Stimulated activated naive CD8-positive, alpha-beta T cell treated with anti-CD3 and anti-CD28 coated beads, Interleukin-15, Interleukin-2, amounts not matched to agents 100 ng/mL and 50 ng/mL, for 24 hours (primary cell): ENCODE measurements around the gene BCR.
A peak's percentile ranks its signal among the peaks of the same experiment; 100 is the strongest.

ENCODE experiments used
- H3K27ac Mint-ChIP-seq: one replicate; pipeline ENCODE4 v1.8.0; 2021; ENCODE audit warnings: mild to moderate bottlenecking, mixed read lengths
- H3K27me3 Mint-ChIP-seq: one replicate; pipeline ENCODE4 v1.8.0; 2021; ENCODE audit warnings: mixed read lengths
- H3K36me3 Mint-ChIP-seq: one replicate; pipeline ENCODE4 v1.8.0; 2021; ENCODE audit warnings: low read depth, mixed read lengths
- H3K4me1 Mint-ChIP-seq: one replicate; pipeline ENCODE4 v1.8.0; 2021; ENCODE audit warnings: low read depth, mixed read lengths
- H3K4me3 Mint-ChIP-seq: one replicate; pipeline ENCODE4 v1.8.0; 2021; ENCODE audit warnings: mild to moderate bottlenecking, mixed read lengths
- H3K9me3 Mint-ChIP-seq: one replicate; pipeline ENCODE4 v1.8.0; 2021; ENCODE audit warnings: mixed read lengths

Gene BCR

DNA sequence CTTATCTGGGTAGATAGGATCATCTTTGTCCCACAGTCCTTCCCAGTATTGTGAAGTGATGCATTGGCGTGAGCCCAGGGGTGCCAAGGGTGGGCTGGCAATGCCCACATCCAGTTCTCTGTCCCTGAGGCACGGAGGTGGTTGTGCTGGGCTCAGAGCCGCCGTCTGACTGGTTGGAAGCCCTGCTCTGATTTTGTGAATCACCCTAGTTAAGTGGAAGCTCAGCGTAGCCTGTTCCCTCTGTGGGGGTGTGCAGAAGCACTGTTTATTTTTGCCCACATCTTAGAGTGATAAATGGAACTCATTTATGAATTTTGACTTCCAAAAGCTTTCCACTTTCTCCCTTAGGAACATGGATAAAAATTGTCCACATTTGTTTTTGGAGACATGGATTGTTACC lies 13.6 kb downstream of the BCR start:
- H3K36me3 Mint-ChIP-seq = peaks cover 14% of the 10 kb centered on the region
- H3K4me3 Mint-ChIP-seq = no peak overlapping the region
- peaks cover 6% of the 10 kb centered on the region for H3K4me1 Mint-ChIP-seq
- no peaks in the 10 kb centered on the region for H3K9me3 Mint-ChIP-seq
- H3K27me3 Mint-ChIP-seq = no peaks in the 10 kb centered on the region
- H3K27ac Mint-ChIP-seq = no peak overlapping the region

- H3K27ac Mint-ChIP-seq = no peak overlapping the region
- peaks cover 7% of the 10 kb centered on the region for H3K36me3 Mint-ChIP-seq
Observed at GRCh38 chr22:23196165-23196564, 15.9 kb downstream of the BCR start.

GRCh38 chr22:23197836-23198235 lies 17.5 kb downstream of the BCR start:
- H3K27ac Mint-ChIP-seq = no peak overlapping the region
- no peaks in the 10 kb centered on the region for H3K27me3 Mint-ChIP-seq
- peaks cover 28% of the 10 kb centered on the region for H3K4me1 Mint-ChIP-seq
- no peaks in the 10 kb centered on the region for H3K9me3 Mint-ChIP-seq
- H3K36me3 Mint-ChIP-seq = no peaks in the 10 kb centered on the region
- H3K4me3 Mint-ChIP-seq = no peak overlapping the region

More at GRCh38 chr22:23196165-23196564, 15.9 kb downstream of the BCR start:
- Mint-ChIP-seq H3K27me3 (no peaks in the 10 kb centered on the region), H3K9me3 (no peaks in the 10 kb centered on the region), H3K4me3 (no peak overlapping the region), H3K4me1 (peaks cover 19% of the 10 kb centered on the region)

DNA sequence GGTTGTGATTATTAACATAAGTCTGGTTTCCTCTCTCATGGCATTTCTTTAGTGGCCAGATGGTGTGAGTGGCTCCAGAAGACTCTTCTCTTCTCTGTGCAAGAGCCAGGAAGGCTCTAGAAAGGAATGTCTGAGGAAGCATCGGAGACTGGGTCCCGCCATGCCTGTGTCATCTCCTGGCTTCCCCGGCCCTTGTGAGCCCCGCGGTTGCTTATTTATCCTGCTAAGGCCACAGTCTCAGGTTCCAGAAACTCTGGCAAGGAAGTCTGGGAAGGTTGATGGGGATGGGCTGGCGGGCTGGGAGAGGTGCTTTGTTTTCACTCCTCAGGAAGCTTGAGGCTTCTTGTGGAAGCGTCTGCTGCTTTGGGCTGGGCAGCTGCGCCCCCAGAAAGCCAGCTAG lies 18.9 kb downstream of the BCR start:
- Mint-ChIP-seq H3K36me3 (peaks cover 9% of the 10 kb centered on the region), H3K9me3 (no peaks in the 10 kb centered on the region), H3K4me3 (no peak overlapping the region), H3K4me1 (peaks cover 28% of the 10 kb centered on the region), H3K27ac (peak overlapping the region; percentile 40), H3K27me3 (no peaks in the 10 kb centered on the region)

- Mint-ChIP-seq H3K27ac (no peak overlapping the region), H3K36me3 (peaks cover 9% of the 10 kb centered on the region), H3K4me1 (peaks cover 28% of the 10 kb centered on the region), H3K27me3 (no peaks in the 10 kb centered on the region), H3K4me3 (no peak overlapping the region), H3K9me3 (no peaks in the 10 kb centered on the region)
Observed at GRCh38 chr22:23200898-23201297, 20.6 kb downstream of the BCR start.

GRCh38 chr22:23202812-23203451 lies 22.6 kb downstream of the BCR start:
- H3K36me3 Mint-ChIP-seq = peaks cover 20% of the 10 kb centered on the region
- no peaks in the 10 kb centered on the region for H3K9me3 Mint-ChIP-seq
- peaks cover 30% of the 10 kb centered on the region for H3K4me1 Mint-ChIP-seq
- no peak overlapping the region for H3K4me3 Mint-ChIP-seq
- no peak overlapping the region for H3K27ac Mint-ChIP-seq
- no peaks in the 10 kb centered on the region for H3K27me3 Mint-ChIP-seq

GRCh38 chr22:23203452-23204124 lies 23.3 kb downstream of the BCR start:
- peaks cover 32% of the 10 kb centered on the region for H3K4me1 Mint-ChIP-seq

DNA sequence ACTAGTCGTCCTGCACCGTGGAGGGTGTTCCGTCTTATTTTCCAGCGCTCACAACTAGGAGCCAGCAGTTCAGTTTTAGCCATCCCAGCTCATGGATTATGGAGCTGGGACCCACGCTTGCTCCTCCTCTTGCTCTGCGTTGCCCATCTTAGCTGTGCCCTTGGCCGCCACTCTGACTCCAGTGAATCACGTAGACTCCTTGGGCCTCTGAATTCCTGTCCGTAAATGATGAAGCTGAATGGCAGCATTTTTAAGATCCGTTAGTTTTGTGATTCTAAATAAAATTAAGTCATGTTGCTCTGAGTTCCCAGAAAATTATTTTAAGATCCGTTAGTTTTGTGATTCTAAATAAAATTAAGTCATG lies 23.8 kb downstream of the BCR start:
- Mint-ChIP-seq H3K9me3 (no peaks in the 10 kb centered on the region), H3K4me3 (no peak overlapping the region), H3K27me3 (no peaks in the 10 kb centered on the region), H3K4me1 (peaks cover 32% of the 10 kb centered on the region), H3K36me3 (peaks cover 20% of the 10 kb centered on the region), H3K27ac (no peak overlapping the region)

More at GRCh38 chr22:23203452-23204124, 23.3 kb downstream of the BCR start:
- Mint-ChIP-seq H3K36me3 (peaks cover 20% of the 10 kb centered on the region), H3K9me3 (no peaks in the 10 kb centered on the region), H3K4me3 (no peak overlapping the region), H3K27ac (no peak overlapping the region), H3K27me3 (no peaks in the 10 kb centered on the region)

GRCh38 chr22:23204541-23205157 lies 24.3 kb downstream of the BCR start:
- H3K4me1 Mint-ChIP-seq = peaks cover 32% of the 10 kb centered on the region
- H3K4me3 Mint-ChIP-seq = no peak overlapping the region
- no peak overlapping the region for H3K27ac Mint-ChIP-seq
- H3K9me3 Mint-ChIP-seq = no peaks in the 10 kb centered on the region
- H3K27me3 Mint-ChIP-seq = no peaks in the 10 kb centered on the region
- peaks cover 20% of the 10 kb centered on the region for H3K36me3 Mint-ChIP-seq

DNA sequence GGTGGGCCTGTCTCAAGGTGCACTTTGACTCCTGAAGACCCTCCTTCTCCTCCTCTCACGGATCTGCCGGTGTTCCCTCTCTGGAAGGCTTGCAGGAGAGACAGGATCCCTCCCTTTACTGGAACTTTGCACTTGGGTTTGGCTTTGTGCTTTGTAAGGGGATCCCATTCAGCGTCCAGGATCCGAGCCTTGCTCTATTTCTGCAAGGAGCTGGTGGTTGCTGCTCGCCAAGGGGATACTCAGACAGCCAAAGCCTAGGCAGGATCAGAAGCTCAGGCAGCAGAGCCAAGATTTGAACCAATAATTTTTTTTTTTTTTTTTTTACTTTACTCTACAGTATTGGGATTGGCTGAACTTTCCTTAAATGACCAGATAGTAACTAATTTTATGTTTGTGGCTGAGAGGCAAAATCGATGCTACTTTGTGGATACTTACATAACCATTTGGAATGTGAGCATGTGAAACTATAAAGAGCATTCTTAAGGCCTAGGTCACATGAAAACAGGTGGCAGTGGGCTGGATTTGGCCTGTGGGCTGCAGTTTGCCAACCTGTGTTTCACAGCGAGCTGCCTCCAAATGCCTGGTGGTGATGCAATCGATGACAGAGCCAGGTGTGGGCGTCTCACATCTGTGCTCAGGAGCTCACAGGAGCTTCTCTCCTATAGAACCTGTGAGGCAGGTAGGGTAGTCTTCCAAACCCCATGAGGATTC lies 25.2 kb downstream of the BCR start:
- Mint-ChIP-seq H3K9me3 (no peaks in the 10 kb centered on the region), H3K27ac (no peak overlapping the region), H3K36me3 (peaks cover 22% of the 10 kb centered on the region), H3K27me3 (no peaks in the 10 kb centered on the region), H3K4me1 (peaks cover 31% of the 10 kb centered on the region), H3K4me3 (no peak overlapping the region)

DNA sequence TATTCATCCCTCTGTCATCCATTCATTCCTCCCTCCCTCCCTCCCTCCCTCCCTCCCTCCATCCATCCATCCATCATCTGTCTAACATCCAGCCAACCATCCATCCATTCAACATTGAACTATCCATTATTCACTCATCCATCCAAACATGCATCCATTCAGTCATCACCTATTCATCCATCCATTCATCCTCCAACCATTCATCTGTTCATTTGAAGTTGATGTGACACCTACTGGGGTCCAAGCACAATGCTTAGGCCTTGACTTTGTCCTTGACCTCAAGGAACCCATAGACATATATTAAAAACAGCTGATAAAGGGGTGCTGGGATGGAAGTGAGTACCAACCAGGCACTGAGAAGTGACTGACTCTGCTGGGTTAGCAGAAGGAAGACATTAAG lies 26.6 kb downstream of the BCR start:
- H3K4me3 Mint-ChIP-seq = no peak overlapping the region
- H3K27ac Mint-ChIP-seq = no peak overlapping the region
- H3K27me3 Mint-ChIP-seq = no peaks in the 10 kb centered on the region
- H3K4me1 Mint-ChIP-seq = peaks cover 28% of the 10 kb centered on the region
- no peaks in the 10 kb centered on the region for H3K9me3 Mint-ChIP-seq
- H3K36me3 Mint-ChIP-seq = peaks cover 27% of the 10 kb centered on the region

GRCh38 chr22:23207729-23208393 lies 27.6 kb downstream of the BCR start:
- Mint-ChIP-seq H3K4me3 (no peak overlapping the region), H3K27ac (no peak overlapping the region), H3K9me3 (no peaks in the 10 kb centered on the region), H3K27me3 (no peaks in the 10 kb centered on the region), H3K4me1 (peaks cover 28% of the 10 kb centered on the region), H3K36me3 (peaks cover 27% of the 10 kb centered on the region)

- Mint-ChIP-seq H3K27ac (no peak overlapping the region), H3K4me3 (no peak overlapping the region), H3K9me3 (no peaks in the 10 kb centered on the region), H3K4me1 (peaks cover 49% of the 10 kb centered on the region), H3K36me3 (peaks cover 22% of the 10 kb centered on the region), H3K27me3 (no peaks in the 10 kb centered on the region)
Observed at GRCh38 chr22:23210428-23211170, 30.3 kb downstream of the BCR start.

DNA sequence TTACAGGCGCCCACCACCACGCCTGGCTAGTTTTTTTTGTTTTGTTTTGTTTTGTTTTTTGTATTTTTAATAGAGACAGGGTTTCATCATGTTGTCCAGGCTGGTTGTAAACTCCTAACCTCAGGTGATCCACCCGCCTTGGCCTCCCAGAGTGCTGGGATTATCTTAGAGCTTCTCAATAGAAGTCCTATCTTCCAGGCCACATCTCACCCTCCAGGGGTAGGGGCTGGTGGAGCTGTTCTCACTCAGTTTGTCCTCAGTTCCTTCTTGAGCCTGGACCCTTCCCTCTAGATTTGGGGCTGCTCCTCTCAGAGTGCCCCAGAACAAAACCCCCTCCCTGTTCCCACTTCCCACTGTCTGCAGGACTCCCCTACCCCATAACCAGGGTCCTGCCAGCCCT lies 31.3 kb downstream of the BCR start:
- H3K9me3 Mint-ChIP-seq = no peaks in the 10 kb centered on the region
- H3K36me3 Mint-ChIP-seq = peaks cover 20% of the 10 kb centered on the region
- H3K27ac Mint-ChIP-seq = peak overlapping the region; percentile 38
- no peak overlapping the region for H3K4me3 Mint-ChIP-seq
- H3K4me1 Mint-ChIP-seq = peaks cover 59% of the 10 kb centered on the region
- no peaks in the 10 kb centered on the region for H3K27me3 Mint-ChIP-seq
